Endothelial cell of umbilical vein (primary cell): Measurements from ENCODE around the gene CCL2. TPM values are rescaled to one million over a fixed set of nuclear protein-coding genes. Genes with fewer than 3 reads are reported as not detected.

ENCODE experiments used
- BruUV-seq: library from RNA; stranded (reverse); fragments of 400-500 nt; replicated peaks from 2 replicates; lab custom pipeline; 2021; lab: Mats Ljungman, UMichigan
- CTCF ChIA-PET: fragments of 300-600, 350-600 bp; sonication (Branson Sonifier 250); formaldehyde crosslinking; loops from one replicate; lab custom pipeline; 2021; ENCODE audit warnings: antibody characterized with exemption, inconsistent platforms; lab: Charles Lee
- POLR2A ChIA-PET: fragments of 300-600, 350-600 bp; sonication (Branson Sonifier 250); formaldehyde crosslinking; loops from one replicate; lab custom pipeline; 2021; ENCODE audit warnings: antibody characterized with exemption, inconsistent platforms; lab: Charles Lee
- DNase-seq: peaks from one replicate; pipeline ENCODE4 v3.0.0-alpha.2; 2011; ENCODE audit warnings: low read depth, low spot score
- FAIRE-seq: peaks from 2 replicates; lab custom pipeline; 2011; peaks lifted over from hg19 to GRCh38; lab: Jason Lieb, UNC
- H2AFZ ChIP-seq: 2 replicates; pipeline ENCODE4 v1.6.0; 2012; ENCODE audit warnings: low read depth, low read length, control low read depth, inconsistent platforms
- H3K27ac ChIP-seq: 2 replicates; pipeline ENCODE4 v1.5.1; 2011; ENCODE audit warnings: low read depth, mild to moderate bottlenecking, control low read depth, low read length, moderate library complexity; ENCODE audit not compliant: insufficient read depth
- H3K27me3 ChIP-seq, 2 experiments: 2 replicates each; pipeline versions ENCODE4 v1.6.0 to v1.6.1; 2011; ENCODE audit warnings: low read length in 2 of 2, mixed read lengths in 1 of 2; ENCODE audit not compliant: control insufficient read depth in 2 of 2, insufficient read depth in 2 of 2
- H3K36me3 ChIP-seq, 2 experiments: 2 replicates in 1 of 2; 3 replicates in 1 of 2; pipeline ENCODE4 v1.5.1; 2011; ENCODE audit warnings: low read length in 2 of 2, mild to moderate bottlenecking in 1 of 2, moderate library complexity in 1 of 2; ENCODE audit not compliant: control insufficient read depth in 2 of 2, insufficient read depth in 2 of 2; ENCODE audit errors: extremely low read depth in 1 of 2
- H3K4me1 ChIP-seq: 3 replicates; pipeline ENCODE4 v1.5.1; 2011; ENCODE audit warnings: mild to moderate bottlenecking, low read length; ENCODE audit not compliant: control insufficient read depth, insufficient read depth; ENCODE audit errors: extremely low read depth
- H3K4me2 ChIP-seq: 2 replicates; pipeline ENCODE4 v1.6.1; 2011; ENCODE audit warnings: low read length, control low read depth, mixed read lengths; ENCODE audit not compliant: insufficient read depth
- H3K4me3 ChIP-seq, 3 experiments: fragments of 200-600 bp in 1 of 3; sonication (generic), shearing (Covaris generic) in 1 of 3; replicated peaks in 1 of 3; 2 replicates each; pipeline ENCODE4 v1.5.1; 2011 to 2016; ENCODE audit warnings: control low read depth in 3 of 3, low read length in 3 of 3, mild to moderate bottlenecking in 2 of 3, inconsistent platforms in 1 of 3, low read depth in 1 of 3, moderate library complexity in 1 of 3; ENCODE audit not compliant: insufficient read depth in 1 of 3
- H3K79me2 ChIP-seq: 2 replicates; pipeline ENCODE4 v1.6.0; 2012; ENCODE audit warnings: low read length, inconsistent platforms; ENCODE audit not compliant: control insufficient read depth, insufficient read depth
- H3K9ac ChIP-seq: replicated peaks from 2 replicates; pipeline ENCODE3; 2011; ENCODE audit warnings: low read length, control low read depth; ENCODE audit not compliant: insufficient read depth; ENCODE audit errors: extremely low read depth
- H3K9me1 ChIP-seq: replicated peaks from 3 replicates; pipeline ENCODE4 v1.6.0; 2011; ENCODE audit warnings: mild to moderate bottlenecking, low read length; ENCODE audit not compliant: control insufficient read depth, insufficient read depth; ENCODE audit errors: extremely low read depth
- H3K9me3 ChIP-seq: replicated peaks from 2 replicates; pipeline ENCODE4 v1.5.1; 2012; ENCODE audit warnings: low read length, inconsistent platforms; ENCODE audit not compliant: control insufficient read depth, insufficient read depth
- H4K20me1 ChIP-seq: replicated peaks from 2 replicates; pipeline ENCODE3; 2011; ENCODE audit warnings: mild to moderate bottlenecking, low read length; ENCODE audit not compliant: control insufficient read depth, insufficient read depth; ENCODE audit errors: extremely low read depth
- CTCF ChIP-seq, 2 donors: IDR thresholded peaks; 1 replicate in 1 of 2; 2 replicates in 1 of 2; pipeline ENCODE4 v1.5.1; 2011; ENCODE audit warnings: low read length in 2 of 2, mild to moderate bottlenecking in 2 of 2, moderate library complexity in 2 of 2, control low read depth in 1 of 2, inconsistent platforms in 1 of 2, low read depth in 1 of 2; ENCODE audit not compliant: insufficient read depth in 1 of 2; ENCODE audit errors: extremely low read depth in 1 of 2
- EZH2 ChIP-seq: IDR thresholded peaks from 2 replicates; pipeline ENCODE4 v1.6.1; 2012; ENCODE audit warnings: borderline replicate concordance, low read depth, mild to moderate bottlenecking, moderate library complexity, low read length, inconsistent platforms; ENCODE audit not compliant: severe bottlenecking
- FOS ChIP-seq: IDR thresholded peaks from 2 replicates; pipeline ENCODE4 v1.6.1; 2011; ENCODE audit warnings: mild to moderate bottlenecking, low read length, moderate library complexity, borderline replicate concordance; ENCODE audit not compliant: insufficient read depth
- GATA2 ChIP-seq: IDR thresholded peaks from 2 replicates; pipeline ENCODE4 v1.7.0; 2011; ENCODE audit warnings: low read depth, mild to moderate bottlenecking, moderate library complexity, mixed read lengths, low read length; ENCODE audit not compliant: insufficient read length, insufficient read depth
- JUN ChIP-seq: IDR thresholded peaks from 2 replicates; pipeline ENCODE4 v1.6.1; 2011; ENCODE audit warnings: borderline replicate concordance, low read depth; ENCODE audit not compliant: insufficient read length, insufficient read depth
- MAX ChIP-seq: IDR thresholded peaks from 2 replicates; pipeline ENCODE4 v1.6.1; 2011; ENCODE audit not compliant: insufficient read depth, insufficient read length
- MYC ChIP-seq: IDR thresholded peaks from one replicate; pipeline ENCODE4 v1.6.1; 2011; ENCODE audit warnings: mild to moderate bottlenecking, low read depth, low read length
- POLR2A ChIP-seq: IDR thresholded peaks from 2 replicates; pipeline ENCODE4 v1.6.1; 2012; ENCODE audit warnings: low read depth, mild to moderate bottlenecking, control low read depth, low read length
- POLR2AphosphoS5 ChIP-seq: IDR thresholded peaks from 2 replicates; pipeline ENCODE4 v1.6.1; 2012; ENCODE audit warnings: low read depth, mild to moderate bottlenecking, control low read depth, low read length, moderate library complexity; ENCODE audit not compliant: insufficient read depth
- dilution Hi-C: fragments of 300-500 bp; cut with MboI; formaldehyde crosslinking; loops from one replicate; pipeline ENCODE4 v1.15.0; 2019; ENCODE audit warnings: low sequenced_read_pairs; ENCODE audit not compliant: extremely low pct_ligation_motif_present
- intact Hi-C: fragments of 100-400 bp; cut with micrococcal nuclease; formaldehyde crosslinking; loops from one replicate; pipeline ENCODE4 v1.10.0; 2022
- polyA plus RNA-seq, 4 experiments: library from polyadenylated mRNA; depleted of rRNA in 3 of 4; stranded (reverse) in 3 of 4; unstranded in 1 of 4; fragments of >200 nt; gene quantifications; 2 replicates each; pipeline versions ENCODE4 v1.2.1 to v1.2.3, GENCODE V29; 2011 to 2012; ENCODE audit warnings: missing spikeins in 1 of 4
- total RNA-seq: library from RNA; stranded (reverse); gene quantifications from 2 replicates; pipeline ENCODE4 v1.2.3, GENCODE V29; 2021

CCL2 gene
- total and polyA plus RNA-seq, 2 donors (not counting 3 experiments of a cell fraction or from before 2014, with no cell fraction given): 238 to 599 TPM

GRCh38 chr17:34265711-34266110 is 10.6 kb downstream of the CCL2 start:
- dilution Hi-C loops (no loop called here), intact Hi-C loops (no loop called here)
- Histone ChIP-seq H3K9me1 (no peaks in the 10 kb centered on the region), H3K36me3 (no peaks in the 10 kb centered on the region), H3K27ac (no peak overlapping the region), H4K20me1 (no peaks in the 10 kb centered on the region), H3K9me3 (no peaks in the 10 kb centered on the region), H3K9ac (no peak overlapping the region), H3K4me2 (no peak overlapping the region), H3K79me2 (no peaks in the 10 kb centered on the region), H3K27me3 (peaks cover 0 to 4% of the 10 kb centered on the region in 2 experiments), H2AFZ (no peak overlapping the region), H3K4me3 (no peak overlapping the region), H3K4me1 (peaks cover 7% of the 10 kb centered on the region)
- ChIA-PET POLR2A (no interaction called here), CTCF (interaction anchor here (1.2 to 1.3 kb wide), 2 partner anchors 41 to 65 kb away, joined by 3 to 6 read pairs; no protein-coding TSS in a partner anchor)
- TF ChIP-seq POLR2A (no peak), POLR2AphosphoS5 (no peak), CTCF (IDR thresholded peaks at IDR 0.05; ENCODE audit: extremely low read depth in 1 of 2, insufficient read depth in 1 of 2, low read depth in 1 of 2, low read length in 2 of 2) (no peak), GATA2 (no peak), MYC (no peak), EZH2 (no peak), FOS (no peak), JUN (no peak), MAX (no peak)
- FAIRE-seq (no peak), DNase-seq (no peak)
- no TSS peak for BruUV-seq
